ENCODE results near the gene CYRIA.

- TF ChIP-seq, protein P1, sequence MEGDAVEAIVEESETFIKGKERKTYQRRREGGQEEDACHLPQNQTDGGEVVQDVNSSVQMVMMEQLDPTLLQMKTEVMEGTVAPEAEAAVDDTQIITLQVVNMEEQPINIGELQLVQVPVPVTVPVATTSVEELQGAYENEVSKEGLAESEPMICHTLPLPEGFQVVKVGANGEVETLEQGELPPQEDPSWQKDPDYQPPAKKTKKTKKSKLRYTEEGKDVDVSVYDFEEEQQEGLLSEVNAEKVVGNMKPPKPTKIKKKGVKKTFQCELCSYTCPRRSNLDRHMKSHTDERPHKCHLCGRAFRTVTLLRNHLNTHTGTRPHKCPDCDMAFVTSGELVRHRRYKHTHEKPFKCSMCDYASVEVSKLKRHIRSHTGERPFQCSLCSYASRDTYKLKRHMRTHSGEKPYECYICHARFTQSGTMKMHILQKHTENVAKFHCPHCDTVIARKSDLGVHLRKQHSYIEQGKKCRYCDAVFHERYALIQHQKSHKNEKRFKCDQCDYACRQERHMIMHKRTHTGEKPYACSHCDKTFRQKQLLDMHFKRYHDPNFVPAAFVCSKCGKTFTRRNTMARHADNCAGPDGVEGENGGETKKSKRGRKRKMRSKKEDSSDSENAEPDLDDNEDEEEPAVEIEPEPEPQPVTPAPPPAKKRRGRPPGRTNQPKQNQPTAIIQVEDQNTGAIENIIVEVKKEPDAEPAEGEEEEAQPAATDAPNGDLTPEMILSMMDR (optimal IDR thresholded peaks at IDR 0.05 in 1 of 3, IDR thresholded peaks at IDR 0.05 in 1 of 3, conservative IDR thresholded peaks at IDR 0.05 in 1 of 3; ENCODE audit: extremely low read depth in 1 of 3, insufficient read depth in 2 of 3, low read length in 3 of 3), result no peak
- TF ChIP-seq EZH2 (IDR thresholded peaks at IDR 0.05; ENCODE audit: low read length), result no peak
Measured at GRCh38 chr2:16629770-16630169, 35.9 kb downstream of the CYRIA start.
